ENCODE measurements around the gene KCNMB1.
A peak's percentile ranks its signal among the peaks of the same experiment; 100 is the strongest.

Gene KCNMB1

DNA sequence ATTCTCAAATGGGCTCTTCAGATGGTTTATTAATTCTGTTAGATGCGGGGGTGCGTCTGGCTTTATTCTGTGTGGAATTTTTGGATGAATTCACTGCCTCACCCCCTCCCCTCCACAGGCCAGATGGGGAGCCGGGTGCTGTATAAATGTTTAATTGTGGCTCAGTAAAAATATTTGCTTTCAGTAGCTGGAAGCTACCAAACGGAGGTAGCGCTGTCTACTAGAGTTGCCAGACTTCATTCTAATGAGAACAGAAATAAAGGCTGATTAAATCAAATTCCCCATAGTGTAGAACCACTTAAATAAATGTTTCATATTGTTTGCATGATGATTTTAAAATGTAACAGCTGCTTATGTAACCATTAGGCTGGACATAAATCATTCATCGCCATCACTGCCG, 34.5 kb upstream of the KCNMB1 start:
- ChIA-PET POLR2A (no interaction called here), CTCF (interaction anchor here (3.3 kb wide), 1 partner anchor 198 kb away, joined by 16 read pairs; no protein-coding TSS in a partner anchor)
- no peak for DNase-seq (ENCODE audit: extremely low spot score)

DNA sequence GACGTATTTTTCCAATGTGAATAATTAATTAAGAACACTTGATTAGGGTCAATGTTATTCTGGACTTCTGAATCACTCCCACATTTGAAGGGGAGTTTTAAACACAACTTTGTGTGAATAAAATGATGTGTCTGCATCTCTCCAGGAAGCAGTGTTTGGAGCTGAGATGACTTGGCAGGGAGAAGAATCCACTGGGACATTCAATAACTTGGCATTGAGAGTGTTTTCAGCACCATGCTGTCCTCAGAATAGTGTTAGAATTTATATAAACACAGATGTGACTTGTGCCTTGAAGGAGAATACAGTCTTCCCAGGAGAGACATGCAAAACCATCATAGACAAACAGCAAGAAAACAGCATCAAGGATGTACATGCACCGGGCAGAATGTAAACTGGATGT, 32.7 kb upstream of the KCNMB1 start:
- no peak for DNase-seq (ENCODE audit: extremely low spot score)
- CTCF ChIA-PET, result interaction anchor here (0.9 to 1.4 kb wide), 6 partner anchors 88 to 202 kb away, joined by 3 to 14 read pairs (median 4); no protein-coding TSS in a partner anchor
- TF ChIP-seq BHLHE40 (IDR thresholded peaks at IDR 0.05; ENCODE audit: borderline replicate concordance), result no peak
- TF ChIP-seq SP1 (IDR thresholded peaks at IDR 0.05), result no peak
- no peak for TF ChIP-seq HDGF (IDR thresholded peaks at IDR 0.05; ENCODE audit: borderline replicate concordance)
- no peak for TF ChIP-seq L3MBTL2 (conservative IDR thresholded peaks at IDR 0.05)
- TF ChIP-seq TARDBP (IDR thresholded peaks at IDR 0.05), result no peak
- TF ChIP-seq SUZ12 (IDR thresholded peaks at IDR 0.05), result no peak
- TF ChIP-seq, protein P1, sequence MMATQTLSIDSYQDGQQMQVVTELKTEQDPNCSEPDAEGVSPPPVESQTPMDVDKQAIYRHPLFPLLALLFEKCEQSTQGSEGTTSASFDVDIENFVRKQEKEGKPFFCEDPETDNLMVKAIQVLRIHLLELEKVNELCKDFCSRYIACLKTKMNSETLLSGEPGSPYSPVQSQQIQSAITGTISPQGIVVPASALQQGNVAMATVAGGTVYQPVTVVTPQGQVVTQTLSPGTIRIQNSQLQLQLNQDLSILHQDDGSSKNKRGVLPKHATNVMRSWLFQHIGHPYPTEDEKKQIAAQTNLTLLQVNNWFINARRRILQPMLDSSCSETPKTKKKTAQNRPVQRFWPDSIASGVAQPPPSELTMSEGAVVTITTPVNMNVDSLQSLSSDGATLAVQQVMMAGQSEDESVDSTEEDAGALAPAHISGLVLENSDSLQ (IDR thresholded peaks at IDR 0.05), result no peak
- TF ChIP-seq FOXK2 (IDR thresholded peaks at IDR 0.05), result no peak
- no peak for TF ChIP-seq ELF4 (IDR thresholded peaks at IDR 0.05)
- no peak for TF ChIP-seq LEF1 (IDR thresholded peaks at IDR 0.05; ENCODE audit: borderline replicate concordance)
- no peak for TF ChIP-seq NFRKB (IDR thresholded peaks at IDR 0.05)
- POLR2A ChIA-PET, result no interaction called here

More for the DNA sequence above, 34.5 kb upstream of the KCNMB1 start:
- TF ChIP-seq FOXK2 (IDR thresholded peaks at IDR 0.05) (no peak), LEF1 (IDR thresholded peaks at IDR 0.05; ENCODE audit: borderline replicate concordance) (no peak), NFRKB (IDR thresholded peaks at IDR 0.05) (no peak), L3MBTL2 (conservative IDR thresholded peaks at IDR 0.05) (no peak), BHLHE40 (IDR thresholded peaks at IDR 0.05; ENCODE audit: borderline replicate concordance) (no peak), FOXA1 (IDR thresholded peaks at IDR 0.05) (no peak), SUZ12 (IDR thresholded peaks at IDR 0.05) (no peak), ARNT (IDR thresholded peaks at IDR 0.05) (no peak), CTBP1 (IDR thresholded peaks at IDR 0.05; ENCODE audit: borderline replicate concordance) (no peak), SP1 (IDR thresholded peaks at IDR 0.05) (no peak), TARDBP (IDR thresholded peaks at IDR 0.05) (no peak), ZNF384 (IDR thresholded peaks at IDR 0.05) (no peak), ELF4 (IDR thresholded peaks at IDR 0.05) (no peak), FOXM1 (IDR thresholded peaks at IDR 0.05; ENCODE audit: borderline replicate concordance) (no peak), HDGF (IDR thresholded peaks at IDR 0.05; ENCODE audit: borderline replicate concordance) (no peak)
- TF ChIP-seq, protein P1 (IDR thresholded peaks at IDR 0.05), result no peak; the same call in 1 of the 2 replicates

DNA sequence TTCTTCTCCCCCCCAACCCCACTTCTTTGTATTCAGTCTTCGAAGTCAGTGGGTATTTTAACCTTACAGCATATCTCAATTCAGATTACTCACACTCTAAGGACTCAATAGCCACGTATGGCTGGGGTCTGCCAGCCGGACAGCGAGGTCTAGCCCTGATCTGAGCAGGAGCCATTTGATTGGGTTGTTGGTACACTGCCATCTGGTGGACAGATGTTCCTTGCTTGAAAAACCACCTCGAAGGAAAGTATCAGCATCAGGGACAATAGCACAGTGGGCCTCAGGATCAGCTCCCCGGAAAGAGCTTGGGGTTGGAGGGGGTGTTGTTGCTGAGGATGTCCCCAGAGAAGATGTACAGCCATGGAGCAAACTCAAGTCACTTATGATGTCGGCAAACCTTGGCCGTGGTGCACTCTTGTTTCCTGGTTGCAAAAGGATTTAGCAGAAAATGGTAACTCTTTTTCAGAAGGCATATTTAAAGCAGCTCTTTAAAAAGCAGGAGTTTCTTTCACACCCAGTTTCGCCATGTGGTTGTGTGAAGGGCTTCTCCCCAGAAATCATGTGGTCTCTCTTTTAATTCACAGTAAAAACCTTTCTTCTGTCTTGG, 31.7 kb upstream of the KCNMB1 start:
- CTCF ChIA-PET, result interaction anchor here (0.7 to 1.3 kb wide), 8 partner anchors 8 to 204 kb away, joined by 3 to 14 read pairs (median 4); no protein-coding TSS in a partner anchor
- TF ChIP-seq HDGF (IDR thresholded peaks at IDR 0.05; ENCODE audit: borderline replicate concordance) (no peak), TARDBP (IDR thresholded peaks at IDR 0.05) (no peak), ELF4 (IDR thresholded peaks at IDR 0.05) (no peak), BHLHE40 (IDR thresholded peaks at IDR 0.05; ENCODE audit: borderline replicate concordance) (no peak), ARNT (IDR thresholded peaks at IDR 0.05) (no peak), CTBP1 (IDR thresholded peaks at IDR 0.05; ENCODE audit: borderline replicate concordance) (no peak), FOXA1 (IDR thresholded peaks at IDR 0.05) (no peak), NFRKB (IDR thresholded peaks at IDR 0.05) (no peak)
- TF ChIP-seq, protein P1 (IDR thresholded peaks at IDR 0.05), result no peak
- DNase-seq (ENCODE audit: extremely low spot score), result peak; percentile 89
- POLR2A ChIA-PET, result no interaction called here

DNA sequence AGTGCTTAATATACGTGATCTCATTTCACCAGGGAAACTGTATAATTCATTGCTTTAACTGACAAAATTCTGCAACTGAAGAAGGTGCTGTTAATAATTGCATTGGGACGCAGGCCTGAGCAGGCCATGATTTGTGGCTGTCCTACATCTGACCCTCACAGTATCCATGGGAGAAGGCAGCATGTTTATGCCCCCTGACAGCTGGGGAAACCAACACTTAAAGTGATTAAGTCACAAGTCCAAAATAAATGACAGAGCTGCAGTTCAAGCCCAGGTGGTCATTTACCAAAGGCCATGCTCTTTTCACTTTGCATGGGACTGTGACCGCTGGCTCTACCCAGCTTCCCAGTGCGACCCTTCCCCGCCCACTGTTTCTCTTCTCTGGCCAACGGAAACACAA, 30.5 kb upstream of the KCNMB1 start:
- no peak for DNase-seq (ENCODE audit: extremely low spot score)
- ChIA-PET POLR2A (no interaction called here), CTCF (interaction anchor here (0.6 kb wide), 1 partner anchor 14 kb away, joined by 3 read pairs; no protein-coding TSS in a partner anchor)
- TF ChIP-seq SUZ12 (IDR thresholded peaks at IDR 0.05) (no peak), CTBP1 (IDR thresholded peaks at IDR 0.05; ENCODE audit: borderline replicate concordance) (no peak), BHLHE40 (IDR thresholded peaks at IDR 0.05; ENCODE audit: borderline replicate concordance) (no peak), L3MBTL2 (conservative IDR thresholded peaks at IDR 0.05) (no peak), TARDBP (IDR thresholded peaks at IDR 0.05) (no peak), FOXA1 (IDR thresholded peaks at IDR 0.05) (no peak), LEF1 (IDR thresholded peaks at IDR 0.05; ENCODE audit: borderline replicate concordance) (no peak), ARNT (IDR thresholded peaks at IDR 0.05) (no peak), FOXM1 (IDR thresholded peaks at IDR 0.05; ENCODE audit: borderline replicate concordance) (no peak), ELF4 (IDR thresholded peaks at IDR 0.05) (no peak), FOXK2 (IDR thresholded peaks at IDR 0.05) (no peak), SP1 (IDR thresholded peaks at IDR 0.05) (no peak), HDGF (IDR thresholded peaks at IDR 0.05; ENCODE audit: borderline replicate concordance) (no peak), ZNF384 (IDR thresholded peaks at IDR 0.05) (no peak), NFRKB (IDR thresholded peaks at IDR 0.05) (no peak)
- TF ChIP-seq, protein P1 (IDR thresholded peaks at IDR 0.05), result no peak

DNA sequence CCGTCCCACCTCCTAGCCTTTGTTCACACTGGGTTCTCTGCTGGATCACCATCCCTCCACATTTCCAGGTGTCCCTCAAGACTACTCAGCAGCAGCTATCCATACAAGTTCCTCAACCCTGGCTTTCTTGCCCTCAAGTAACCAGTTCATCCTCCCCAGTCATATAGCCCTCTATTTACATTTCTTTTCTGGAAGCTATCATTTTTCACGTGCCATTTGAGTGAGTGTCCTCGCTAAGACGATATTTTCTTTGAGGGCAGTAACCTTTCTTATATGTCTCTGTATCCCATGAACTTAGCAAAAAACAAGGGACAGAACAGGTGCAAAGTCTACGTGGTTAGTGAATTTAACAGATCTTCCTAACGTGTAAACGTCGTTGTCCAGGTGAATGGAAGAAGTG, 29.6 kb upstream of the KCNMB1 start:
- no peak for TF ChIP-seq ARNT (IDR thresholded peaks at IDR 0.05)
- no peak for TF ChIP-seq ZNF384 (IDR thresholded peaks at IDR 0.05)
- TF ChIP-seq FOXA1 (IDR thresholded peaks at IDR 0.05), result no peak
- TF ChIP-seq, protein P1 (IDR thresholded peaks at IDR 0.05), result no peak
- no peak for TF ChIP-seq FOXM1 (IDR thresholded peaks at IDR 0.05; ENCODE audit: borderline replicate concordance)
- no peak for TF ChIP-seq SUZ12 (IDR thresholded peaks at IDR 0.05)
- TF ChIP-seq L3MBTL2 (conservative IDR thresholded peaks at IDR 0.05), result no peak
- POLR2A ChIA-PET, result no interaction called here

More for the DNA sequence above, 29.6 kb upstream of the KCNMB1 start:
- no peak for DNase-seq (ENCODE audit: extremely low spot score)
- CTCF ChIA-PET, result interaction anchor here (1.2 kb wide), 1 partner anchor 193 kb away, joined by 3 read pairs; no protein-coding TSS in a partner anchor

Measured in HEK293T (cell line).